A673 (cell line): ENCODE measurements around the gene PRRC2B. TPM values are rescaled to one million over a fixed set of nuclear protein-coding genes. Genes with fewer than 3 reads are reported as not detected.

Experiments
- BruUV-seq: library from RNA; stranded (reverse); fragments of 400-500 nt; replicated peaks from 2 replicates; lab custom pipeline; 2021; lab: Mats Ljungman, UMichigan
- CTCF ChIA-PET: fragments of 300-600 bp; sonication (Branson Sonifier 250); formaldehyde crosslinking; loops from one replicate; lab custom pipeline; 2022; ENCODE audit warnings: antibody characterized with exemption; lab: Charles Lee
- POLR2A ChIA-PET: fragments of 300-600 bp; sonication (Branson Sonifier 250); formaldehyde crosslinking; loops from one replicate; lab custom pipeline; 2022; ENCODE audit warnings: antibody characterized with exemption; ENCODE audit not compliant: low non-redundant PET; lab: Charles Lee
- DNase-seq: peaks from one replicate; pipeline ENCODE4 v3.0.0-alpha.2; 2015; ENCODE audit warnings: low spot score
- H3K27ac ChIP-seq: fragments of 200-600 bp; sonication (generic); 2 replicates; pipeline ENCODE4 v1.5.1; 2016; ENCODE audit warnings: mixed run types, low read depth, mild to moderate bottlenecking, mixed read lengths, antibody characterized with exemption, low read length; ENCODE audit not compliant: poor library complexity, severe bottlenecking
- H3K27me3 ChIP-seq: fragments of 200-600 bp; sonication (generic); replicated peaks from 2 replicates; pipeline ENCODE4 v1.6.1; 2017; ENCODE audit warnings: mixed run types, low read depth, mild to moderate bottlenecking, mixed read lengths, antibody characterized with exemption, low read length; ENCODE audit not compliant: insufficient read depth, poor library complexity
- H3K36me3 ChIP-seq: fragments of 200-600 bp; sonication (generic); 2 replicates; pipeline ENCODE4 v1.6.1; 2016; ENCODE audit warnings: mixed run types, mild to moderate bottlenecking, mixed read lengths, antibody characterized with exemption, low read length; ENCODE audit not compliant: insufficient read depth, poor library complexity, severe bottlenecking
- H3K4me1 ChIP-seq: fragments of 200-600 bp; sonication (generic); 2 replicates; pipeline ENCODE4 v1.6.1; 2017; ENCODE audit warnings: mixed run types, mild to moderate bottlenecking, mixed read lengths, antibody characterized with exemption, low read length; ENCODE audit not compliant: insufficient read depth, poor library complexity, severe bottlenecking
- H3K4me3 ChIP-seq: fragments of 200-600 bp; sonication (generic); 2 replicates; pipeline ENCODE4 v1.5.1; 2016; ENCODE audit warnings: low read depth, mixed run types, mild to moderate bottlenecking, mixed read lengths, low read length; ENCODE audit not compliant: poor library complexity, severe bottlenecking
- H3K9me3 ChIP-seq: fragments of 200-600 bp; sonication (generic); 2 replicates; pipeline ENCODE4 v1.6.1; 2016; ENCODE audit warnings: mixed run types, low read depth, mild to moderate bottlenecking, mixed read lengths, antibody characterized with exemption, low read length; ENCODE audit not compliant: poor library complexity, severe bottlenecking
- EZH2 ChIP-seq: fragments of 200-600 bp; sonication (generic); IDR thresholded peaks from 2 replicates; pipeline ENCODE4 v1.6.1; 2017; ENCODE audit warnings: borderline replicate concordance, low read depth, mild to moderate bottlenecking, mixed read lengths, antibody characterized with exemption, low read length; ENCODE audit not compliant: poor library complexity, severe bottlenecking
- intact Hi-C: fragments of 100-400 bp; cut with micrococcal nuclease; formaldehyde crosslinking; loops from one replicate; pipeline ENCODE4 v1.10.0; 2022; ENCODE audit not compliant: unreplicated experiment
- total RNA-seq: library from RNA; stranded (reverse); gene quantifications from 2 replicates; pipeline ENCODE4 v1.2.3, GENCODE V29; 2021
- TF ChIP-seq, protein P1 (sequence below): fragments of 300-800, 200-600 bp; sonication (generic); conservative IDR thresholded peaks from 2 replicates; pipeline ENCODE4 v1.5.1; 2017; ENCODE audit warnings: low read depth, mild to moderate bottlenecking, antibody characterized with exemption, low read length, moderate library complexity, mixed read lengths

The PRRC2B gene
- total RNA-seq, 1 experiment from 2014 or later = 317 TPM

- TF ChIP-seq, protein P1, sequence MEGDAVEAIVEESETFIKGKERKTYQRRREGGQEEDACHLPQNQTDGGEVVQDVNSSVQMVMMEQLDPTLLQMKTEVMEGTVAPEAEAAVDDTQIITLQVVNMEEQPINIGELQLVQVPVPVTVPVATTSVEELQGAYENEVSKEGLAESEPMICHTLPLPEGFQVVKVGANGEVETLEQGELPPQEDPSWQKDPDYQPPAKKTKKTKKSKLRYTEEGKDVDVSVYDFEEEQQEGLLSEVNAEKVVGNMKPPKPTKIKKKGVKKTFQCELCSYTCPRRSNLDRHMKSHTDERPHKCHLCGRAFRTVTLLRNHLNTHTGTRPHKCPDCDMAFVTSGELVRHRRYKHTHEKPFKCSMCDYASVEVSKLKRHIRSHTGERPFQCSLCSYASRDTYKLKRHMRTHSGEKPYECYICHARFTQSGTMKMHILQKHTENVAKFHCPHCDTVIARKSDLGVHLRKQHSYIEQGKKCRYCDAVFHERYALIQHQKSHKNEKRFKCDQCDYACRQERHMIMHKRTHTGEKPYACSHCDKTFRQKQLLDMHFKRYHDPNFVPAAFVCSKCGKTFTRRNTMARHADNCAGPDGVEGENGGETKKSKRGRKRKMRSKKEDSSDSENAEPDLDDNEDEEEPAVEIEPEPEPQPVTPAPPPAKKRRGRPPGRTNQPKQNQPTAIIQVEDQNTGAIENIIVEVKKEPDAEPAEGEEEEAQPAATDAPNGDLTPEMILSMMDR = no peak
- TF ChIP-seq EZH2 = no peak
- POLR2A ChIA-PET = no interaction called here
- no peak overlapping the region for H3K27ac ChIP-seq
- H3K36me3 ChIP-seq = peaks cover 99% of the 10 kb centered on the region
- no peak for DNase-seq
- intact Hi-C loops = no loop called here
- H3K4me3 ChIP-seq = no peak overlapping the region
- CTCF ChIA-PET = no interaction called here
- no peaks in the 10 kb centered on the region for H3K9me3 ChIP-seq
- no peaks in the 10 kb centered on the region for H3K27me3 ChIP-seq
- BruUV-seq = no TSS peak
- H3K4me1 ChIP-seq = no peaks in the 10 kb centered on the region
Measured at GRCh38 chr9:131487001-131487400, 93.1 kb downstream of the PRRC2B start.

DNA sequence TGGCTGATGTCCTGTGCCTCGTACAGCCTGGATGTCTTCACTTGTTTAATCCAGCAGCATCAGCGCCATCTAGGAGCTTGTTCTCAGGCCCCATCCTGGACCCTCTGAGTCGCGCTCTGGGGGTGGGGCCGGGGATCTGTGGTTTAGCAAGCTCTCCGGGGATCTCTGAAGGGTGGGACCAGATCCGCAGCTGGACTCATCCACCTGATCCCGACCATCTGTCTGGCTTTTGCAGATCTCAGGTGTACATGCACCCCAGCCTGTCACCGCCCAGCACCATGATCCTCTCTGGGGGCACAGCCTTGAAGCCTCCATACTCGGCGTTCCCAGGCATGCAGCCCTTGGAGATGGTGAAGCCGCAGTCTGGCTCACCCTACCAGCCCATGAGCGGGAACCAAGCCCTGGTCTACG is 93.7 kb downstream of the PRRC2B start:
- no peak for DNase-seq
- H3K4me1 ChIP-seq = no peaks in the 10 kb centered on the region
- H3K27me3 ChIP-seq = no peaks in the 10 kb centered on the region
- H3K36me3 ChIP-seq = peaks cover 99% of the 10 kb centered on the region
- TF ChIP-seq EZH2 = no peak
- TF ChIP-seq, protein P1 = no peak
- H3K4me3 ChIP-seq = no peak overlapping the region
- no peak overlapping the region for H3K27ac ChIP-seq
- intact Hi-C loops = no loop called here
- BruUV-seq = no TSS peak
- ChIA-PET CTCF (no interaction called here), POLR2A (no interaction called here)
- no peaks in the 10 kb centered on the region for H3K9me3 ChIP-seq

DNA sequence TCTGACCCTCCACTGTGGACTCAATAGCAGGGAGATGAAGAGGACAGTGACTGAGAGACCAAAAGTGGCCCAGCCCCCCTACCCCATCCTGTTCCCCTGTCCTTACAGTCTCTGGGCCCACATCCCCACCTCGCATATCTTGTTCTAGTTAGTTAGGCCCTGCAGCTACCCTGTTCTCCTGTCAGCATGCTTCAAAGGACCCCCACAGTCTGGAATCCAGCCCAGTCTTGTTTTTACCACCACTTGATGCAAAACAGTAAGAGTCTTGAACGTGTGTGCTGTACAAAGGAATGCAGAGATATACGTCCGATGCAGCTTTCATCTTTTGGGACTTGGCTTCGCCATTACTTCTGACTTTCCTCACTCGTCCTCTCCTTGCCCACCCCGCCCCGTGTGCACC is 96.6 kb downstream of the PRRC2B start:
- CTCF ChIA-PET = no interaction called here
- intact Hi-C loops = no loop called here
- H3K4me3 ChIP-seq = no peak overlapping the region
- no TSS peak for BruUV-seq
- H3K4me1 ChIP-seq = no peaks in the 10 kb centered on the region
- H3K9me3 ChIP-seq = no peaks in the 10 kb centered on the region
- TF ChIP-seq, protein P1 = no peak
- no peak for TF ChIP-seq EZH2
- POLR2A ChIA-PET = no interaction called here
- no peak for DNase-seq
- no peak overlapping the region for H3K27ac ChIP-seq
- H3K36me3 ChIP-seq = peaks cover 99% of the 10 kb centered on the region
- H3K27me3 ChIP-seq = no peaks in the 10 kb centered on the region
